GM12878 (cell line): ENCODE measurements around the gene PRTFDC1. TPM values are rescaled to one million over a fixed set of nuclear protein-coding genes. Genes with fewer than 3 reads are reported as not detected.

Source experiments
- ATAC-seq: fragments of 200-7000 bp; cut with Tn5 transposase; 3 replicates; pipeline ENCODE4 v1.9.1; 2020; ENCODE audit warnings: mild to moderate bottlenecking, moderate library complexity
- BruUV-seq: library from RNA; stranded (reverse); fragments of 400-500 nt; replicated peaks from 2 replicates; lab custom pipeline; 2021; lab: Mats Ljungman, UMichigan
- CTCF ChIA-PET: fragments of 300-600 bp; sonication (Branson Sonifier 250); formaldehyde crosslinking; extraction: SDS; loops from one replicate; lab custom pipeline; 2021; ENCODE audit warnings: inconsistent platforms; lab: Yijun Ruan, JAX
- POLR2A ChIA-PET: fragments of 350-600 bp; formaldehyde crosslinking; extraction: SDS; loops from one replicate; lab custom pipeline; 2021; ENCODE audit warnings: inconsistent platforms; lab: Charles Lee
- RAD21 ChIA-PET: fragments of 300-600 bp; sonication (Branson Sonifier 250); formaldehyde crosslinking; loops from one replicate; lab custom pipeline; 2023; ENCODE audit warnings: antibody characterized with exemption; ENCODE audit not compliant: unreplicated experiment; lab: Charles Lee
- SMC1A ChIA-PET: fragments of 300-600 bp; sonication (Branson Sonifier 250); formaldehyde crosslinking; loops from one replicate; lab custom pipeline; 2023; ENCODE audit not compliant: unreplicated experiment, uncharacterized antibody; lab: Charles Lee
- DNase-seq: peaks from one replicate; pipeline ENCODE4 v3.0.0-alpha.2; 2011; ENCODE audit warnings: low read depth, low spot score
- FAIRE-seq: peaks from 3 replicates; lab custom pipeline; 2011; peaks lifted over from hg19 to GRCh38; lab: Jason Lieb, UNC
- H2AFZ ChIP-seq: 2 replicates; pipeline ENCODE4 v1.6.0; 2011; ENCODE audit warnings: low read depth, low read length, control low read depth; ENCODE audit not compliant: control insufficient read depth
- H3K27ac ChIP-seq: 2 replicates; pipeline ENCODE4 v1.5.1; 2011; ENCODE audit warnings: control low read depth; ENCODE audit not compliant: control insufficient read depth, insufficient read depth
- H3K27me3 ChIP-seq, 2 experiments: replicated peaks in 1 of 2; 2 replicates each; pipeline versions ENCODE4 v1.6.0 to v1.6.1; 2011; ENCODE audit warnings: low read length in 1 of 2; ENCODE audit not compliant: control insufficient read depth in 2 of 2, insufficient read depth in 2 of 2
- H3K36me3 ChIP-seq, 2 experiments: 2 replicates each; pipeline ENCODE4 v1.5.1; 2011; ENCODE audit warnings: low read length in 1 of 2; ENCODE audit not compliant: control insufficient read depth in 2 of 2, insufficient read depth in 2 of 2
- H3K4me1 ChIP-seq: 2 replicates; pipeline ENCODE4 v1.6.1; 2011; ENCODE audit warnings: mild to moderate bottlenecking, low read length, moderate library complexity, mixed read lengths; ENCODE audit not compliant: control insufficient read depth, insufficient read depth
- H3K4me2 ChIP-seq: 2 replicates; pipeline ENCODE4 v1.6.0; 2011; ENCODE audit warnings: control low read depth; ENCODE audit not compliant: control insufficient read depth, insufficient read depth
- H3K4me3 ChIP-seq: fragments of 200-600 bp; sonication (generic); 2 replicates; pipeline ENCODE4 v1.5.1; 2016
- H3K79me2 ChIP-seq: 2 replicates; pipeline ENCODE4 v1.6.0; 2011; ENCODE audit warnings: low read length; ENCODE audit not compliant: control insufficient read depth, insufficient read depth
- H3K9ac ChIP-seq: 2 replicates; pipeline ENCODE4 v1.8.0; 2011; ENCODE audit warnings: low read length, control low read depth, mixed read lengths; ENCODE audit not compliant: control insufficient read depth, insufficient read depth
- H3K9me3 ChIP-seq: replicated peaks from 3 replicates; pipeline ENCODE4 v1.5.1; 2011; ENCODE audit warnings: mild to moderate bottlenecking, low read length; ENCODE audit not compliant: control insufficient read depth, insufficient read depth
- H4K20me1 ChIP-seq: 2 replicates; pipeline ENCODE4 v1.6.0; 2011; ENCODE audit not compliant: control insufficient read depth, insufficient read depth
- BCL3 ChIP-seq: IDR thresholded peaks from 2 replicates; pipeline ENCODE4 v1.6.1; 2011; ENCODE audit warnings: borderline replicate concordance, low read depth, mild to moderate bottlenecking, moderate library complexity, low read length; ENCODE audit not compliant: insufficient read depth, poor library complexity, severe bottlenecking
- E2F8 ChIP-seq: fragments of 450-650 bp; IDR thresholded peaks from 2 replicates; pipeline ENCODE4 v1.6.1; 2018; ENCODE audit warnings: mild to moderate bottlenecking, low read depth, moderate library complexity; ENCODE audit not compliant: partially characterized antibody
- E4F1 ChIP-seq: fragments of 450-650 bp; IDR thresholded peaks from 2 replicates; pipeline ENCODE4 v1.6.1; 2018; ENCODE audit warnings: borderline replicate concordance, mild to moderate bottlenecking; ENCODE audit not compliant: partially characterized antibody
- EED ChIP-seq: sonication (generic); IDR thresholded peaks from 2 replicates; pipeline ENCODE4 v1.6.1; 2016; ENCODE audit warnings: antibody characterized with exemption, low read depth
- MTA2 ChIP-seq: fragments of 450-650 bp; IDR thresholded peaks from 2 replicates; pipeline ENCODE4 v1.6.1; 2016; ENCODE audit warnings: low read depth, mild to moderate bottlenecking, moderate library complexity
- RUNX3 ChIP-seq: IDR thresholded peaks from 2 replicates; pipeline ENCODE4 v1.6.1; 2012; ENCODE audit warnings: low read length, inconsistent platforms
- SREBF2 ChIP-seq: IDR thresholded peaks from 2 replicates; pipeline ENCODE4 v1.6.1; 2012; ENCODE audit warnings: mild to moderate bottlenecking, low read length
- SRF ChIP-seq, 2 experiments: IDR thresholded peaks; 2 replicates each; pipeline ENCODE4 v1.6.1; 2011; ENCODE audit warnings: low read depth in 2 of 2, low read length in 2 of 2, mild to moderate bottlenecking in 1 of 2, moderate library complexity in 1 of 2
- USF2 ChIP-seq: IDR thresholded peaks from 2 replicates; pipeline ENCODE4 v1.6.1; 2011; ENCODE audit warnings: low read depth, low read length, improper control_type of control experiment, borderline replicate concordance
- ZNF384 ChIP-seq: IDR thresholded peaks from 2 replicates; pipeline ENCODE4 v1.6.1; 2012; ENCODE audit warnings: low read depth, mild to moderate bottlenecking, low read length, improper control_type of control experiment, borderline replicate concordance
- WGBS: methylation state at CpG from one replicate; pipeline ENCODE4 v1.1.6; 2016; ENCODE audit warnings: low lambda C conversion rate; ENCODE audit not compliant: insufficient replicate concordance, insufficient coverage; ENCODE audit errors: missing lambda C conversion rate; 5-methylcytosine and 5-hydroxymethylcytosine counted together
- in situ Hi-C: fragments of 300-500 bp; cut with MboI; formaldehyde crosslinking; loops from 9 replicates; pipeline ENCODE4 v1.14.3; 2018; ENCODE audit warnings: mixed read lengths
- intact Hi-C: fragments of 100-400 bp; cut with micrococcal nuclease; formaldehyde crosslinking; loops from one replicate; pipeline ENCODE4 v1.14.2; 2022; ENCODE audit not compliant: unreplicated experiment
- polyA plus RNA-seq, 11 experiments: library from polyadenylated mRNA; depleted of rRNA in 4 of 11; unstranded in 6 of 11; stranded (reverse) in 5 of 11; fragments of >200 nt; fragmentation: Nextera tagmentation in 4 of 11; fragmentation: Illumina TruSeq in 1 of 11; extraction: Ambion mirVana in 4 of 11; extraction: Trizol in 1 of 11; gene quantifications; 1 replicate in 1 of 11; 2 replicates in 10 of 11; pipeline versions ENCODE4 v1.2.1 to v1.2.3, GENCODE V29; 2011 to 2016; ENCODE audit warnings: inconsistent platforms in 2 of 11, missing spikeins in 2 of 11, low read depth in 1 of 11
- total RNA-seq, 4 experiments: library from RNA; depleted of rRNA in 3 of 4; stranded (reverse); fragments of >200 nt in 3 of 4; fragmentation: Illumina TruSeq in 1 of 4; extraction: Trizol in 1 of 4; gene quantifications; 2 replicates each; pipeline versions ENCODE4 v1.2.1 to v1.2.3, GENCODE V29; 2013 to 2021

PRTFDC1 gene
- total and polyA plus RNA-seq, 10 of the 15 experiments (the other 5 are each of a cell fraction or from before 2014, with no cell fraction given), result 5.5 to 17.3 (median 11.3) TPM

- TF ChIP-seq E4F1 (no peak), SREBF2 (no peak), MTA2 (no peak), BCL3 (no peak), EED (no peak), RUNX3 (no peak)
These were observed 28.8 kb upstream of the PRTFDC1 start (continued) for GRCh38 chr10:24981161-24981710.

- RAD21 ChIA-PET, result no interaction called here
- peaks cover 4% of the 10 kb centered on the region for H3K4me1 ChIP-seq
- SMC1A ChIA-PET, result interaction anchor here (1.6 to 2.5 kb wide), 3 partner anchors 12 to 333 kb away, joined by 4 to 9 read pairs (median 4); no protein-coding TSS in a partner anchor
- H3K4me3 ChIP-seq, result no peak overlapping the region
- WGBS, result 45% methylated on average over 4 of the region's 4 CpGs
- in situ Hi-C loops, result no loop called here
- no peak for ATAC-seq
- CTCF ChIA-PET, result interaction anchor here (1.4 to 2.9 kb wide), 2 partner anchors 122 to 362 kb away, joined by 4 to 21 read pairs; no protein-coding TSS in a partner anchor
- no peaks in the 10 kb centered on the region for H3K27me3 ChIP-seq
- no peak overlapping the region for H2AFZ ChIP-seq
- H3K79me2 ChIP-seq, result no peaks in the 10 kb centered on the region
- no peaks in the 10 kb centered on the region; the same call in 2 of the 3 replicates for H3K9me3 ChIP-seq
- H3K36me3 ChIP-seq, result no peaks in the 10 kb centered on the region
- TF ChIP-seq SRF (IDR thresholded peaks at IDR 0.05; ENCODE audit: low read depth in 2 of 2, low read length in 2 of 2) (no peak), USF2 (no peak), E2F8 (no peak), ZNF384 (no peak)
- TF ChIP-seq, all 136 proteins: peak for 0
- Histone ChIP-seq H3K9ac (no peak overlapping the region), H3K4me2 (no peak overlapping the region), H3K27ac (no peak overlapping the region), H4K20me1 (no peaks in the 10 kb centered on the region)
- no TSS peak for BruUV-seq
- POLR2A ChIA-PET, result no interaction called here
- intact Hi-C loops, result no loop called here
- FAIRE-seq (no peak), DNase-seq (no peak)
These were observed 27.3 kb upstream of the PRTFDC1 start for GRCh38 chr10:24979685-24980084.
